Activated CD4-positive, alpha-beta T cell treated with anti-CD3 and anti-CD28 coated beads for 36 hours (primary cell): ENCODE results near the gene CAMKMT. TPM values are rescaled to one million over a fixed set of nuclear protein-coding genes. Genes with fewer than 3 reads are reported as not detected.

ENCODE experiments used
- ATAC-seq: fragments of 200-7000 bp; cut with Tn5 transposase; one replicate; pipeline ENCODE4 v1.10.0; 2021; ENCODE audit warnings: mild to moderate bottlenecking, moderate library complexity
- CTCF ChIA-PET: fragments of 350-600 bp; sonication (Branson Sonifier 250); formaldehyde crosslinking; loops from one replicate; lab custom pipeline; 2021; ENCODE audit warnings: antibody characterized with exemption; lab: Charles Lee
- POLR2A ChIA-PET: fragments of 350-600 bp; sonication (Branson Sonifier 250); formaldehyde crosslinking; loops from one replicate; lab custom pipeline; 2021; ENCODE audit warnings: antibody characterized with exemption, inconsistent platforms; lab: Charles Lee
- DNase-seq: peaks from one replicate; pipeline ENCODE4 v3.0.0-alpha.2; 2020
- H3K27ac Mint-ChIP-seq: one replicate; pipeline ENCODE4 v1.8.0; 2021; ENCODE audit warnings: mixed read lengths
- H3K27me3 Mint-ChIP-seq: one replicate; pipeline ENCODE4 v1.8.0; 2021; ENCODE audit warnings: mixed read lengths
- H3K36me3 Mint-ChIP-seq: one replicate; pipeline ENCODE4 v1.8.0; 2021; ENCODE audit warnings: low read depth, mixed read lengths
- H3K4me1 Mint-ChIP-seq: one replicate; pipeline ENCODE4 v1.8.0; 2021; ENCODE audit warnings: mixed read lengths
- H3K4me3 Mint-ChIP-seq: one replicate; pipeline ENCODE4 v1.8.0; 2021; ENCODE audit warnings: mild to moderate bottlenecking, moderate library complexity, mixed read lengths
- H3K9me3 Mint-ChIP-seq: one replicate; pipeline ENCODE4 v1.8.0; 2021; ENCODE audit warnings: low read depth, mixed read lengths
- intact Hi-C, 2 experiments: fragments of 100-400 bp; cut with DNase I in 1 of 2; cut with micrococcal nuclease in 1 of 2; formaldehyde crosslinking; loops; one replicate each; pipeline versions ENCODE4 v1.14.2 to v1.15.1; 2022 to 2024; cut with DNase I, micrococcal nuclease
- total RNA-seq, 2 experiments: library from RNA; stranded (reverse); gene quantifications; one replicate each; pipeline ENCODE4 v1.2.3, GENCODE V29; 2021

CAMKMT gene
- total RNA-seq, 2 experiments from 2014 or later, result 10.8 to 13.3 TPM

- no peaks in the 10 kb centered on the region for H3K27me3 Mint-ChIP-seq
- POLR2A ChIA-PET, result no interaction called here
- no peak overlapping the region for H3K27ac Mint-ChIP-seq
- H3K9me3 Mint-ChIP-seq, result no peaks in the 10 kb centered on the region
- DNase-seq (no peak), ATAC-seq (no peak)
- CTCF ChIA-PET, result no interaction called here
- no peak overlapping the region for H3K4me3 Mint-ChIP-seq
- intact Hi-C loops, result no loop called here
- no peaks in the 10 kb centered on the region for H3K36me3 Mint-ChIP-seq
- peaks cover 3% of the 10 kb centered on the region for H3K4me1 Mint-ChIP-seq
Observed at GRCh38 chr2:44649381-44649780, 287.6 kb downstream of the CAMKMT start.

GRCh38 chr2:44650796-44651195 lies 289.0 kb downstream of the CAMKMT start:
- CTCF ChIA-PET, result no interaction called here

GRCh38 chr2:44651974-44652373 lies 290.2 kb downstream of the CAMKMT start:
- DNase-seq (no peak), ATAC-seq (no peak)
- no peaks in the 10 kb centered on the region for H3K9me3 Mint-ChIP-seq
- ChIA-PET CTCF (no interaction called here), POLR2A (no interaction called here)
- peaks cover 3% of the 10 kb centered on the region for H3K4me1 Mint-ChIP-seq
- intact Hi-C loops, result no loop called here
- no peak overlapping the region for H3K27ac Mint-ChIP-seq
- no peaks in the 10 kb centered on the region for H3K27me3 Mint-ChIP-seq
- H3K4me3 Mint-ChIP-seq, result no peak overlapping the region
- H3K36me3 Mint-ChIP-seq, result no peaks in the 10 kb centered on the region

More at GRCh38 chr2:44650796-44651195, 289.0 kb downstream of the CAMKMT start:
- ATAC-seq (no peak), DNase-seq (no peak)
- POLR2A ChIA-PET, result no interaction called here
- Mint-ChIP-seq H3K9me3 (no peaks in the 10 kb centered on the region), H3K27me3 (no peaks in the 10 kb centered on the region), H3K36me3 (no peaks in the 10 kb centered on the region), H3K4me1 (peaks cover 3% of the 10 kb centered on the region), H3K4me3 (no peak overlapping the region), H3K27ac (no peak overlapping the region)
- intact Hi-C loops, result no loop called here

GRCh38 chr2:44652701-44653100 lies 291.0 kb downstream of the CAMKMT start:
- POLR2A ChIA-PET, result no interaction called here
- Mint-ChIP-seq H3K27me3 (no peaks in the 10 kb centered on the region), H3K9me3 (no peaks in the 10 kb centered on the region), H3K36me3 (peaks cover under 1% of the 10 kb centered on the region), H3K4me3 (no peak overlapping the region), H3K27ac (no peak overlapping the region), H3K4me1 (peaks cover 3% of the 10 kb centered on the region)
- ATAC-seq (no peak), DNase-seq (no peak)
- CTCF ChIA-PET, result no interaction called here
- intact Hi-C loops, result no loop called here

- Mint-ChIP-seq H3K36me3 (peaks cover 2% of the 10 kb centered on the region), H3K9me3 (no peaks in the 10 kb centered on the region)
Observed at GRCh38 chr2:44655401-44655864, 293.7 kb downstream of the CAMKMT start.

GRCh38 chr2:44656460-44656859 lies 294.7 kb downstream of the CAMKMT start:
- ChIA-PET POLR2A (no interaction called here), CTCF (no interaction called here)
- H3K9me3 Mint-ChIP-seq, result no peaks in the 10 kb centered on the region
- H3K27ac Mint-ChIP-seq, result no peak overlapping the region
- peaks cover 3% of the 10 kb centered on the region for H3K36me3 Mint-ChIP-seq
- H3K27me3 Mint-ChIP-seq, result no peaks in the 10 kb centered on the region
- intact Hi-C loops, result no loop called here
- H3K4me3 Mint-ChIP-seq, result no peak overlapping the region
- peaks cover 3% of the 10 kb centered on the region for H3K4me1 Mint-ChIP-seq
- DNase-seq (no peak), ATAC-seq (no peak)

More at GRCh38 chr2:44655401-44655864, 293.7 kb downstream of the CAMKMT start:
- POLR2A ChIA-PET, result no interaction called here
- no peak overlapping the region for H3K4me3 Mint-ChIP-seq
- H3K27ac Mint-ChIP-seq, result no peak overlapping the region
- no peaks in the 10 kb centered on the region for H3K27me3 Mint-ChIP-seq
- ATAC-seq, result no peak
- intact Hi-C loops, result no loop called here
- no peak for DNase-seq
- H3K4me1 Mint-ChIP-seq, result peaks cover 3% of the 10 kb centered on the region
- CTCF ChIA-PET, result interaction anchor here (0.6 kb wide), 1 partner anchor 27 kb away, joined by 3 read pairs; no protein-coding TSS in a partner anchor

- ChIA-PET CTCF (no interaction called here), POLR2A (no interaction called here)
- Mint-ChIP-seq H3K4me1 (no peaks in the 10 kb centered on the region), H3K27ac (no peak overlapping the region), H3K9me3 (no peaks in the 10 kb centered on the region), H3K27me3 (no peaks in the 10 kb centered on the region), H3K4me3 (no peak overlapping the region), H3K36me3 (peaks cover 2% of the 10 kb centered on the region)
- ATAC-seq, result no peak
- no peak for DNase-seq
- intact Hi-C loops, result no loop called here
Observed at GRCh38 chr2:44663471-44664073, 301.8 kb downstream of the CAMKMT start.

- intact Hi-C loops, result no loop called here
Observed at GRCh38 chr2:44668336-44668735, 306.6 kb downstream of the CAMKMT start.

GRCh38 chr2:44671276-44671675 lies 309.5 kb downstream of the CAMKMT start:
- Mint-ChIP-seq H3K4me1 (peaks cover 8% of the 10 kb centered on the region), H3K27ac (no peak overlapping the region), H3K36me3 (no peaks in the 10 kb centered on the region), H3K27me3 (no peaks in the 10 kb centered on the region), H3K4me3 (no peak overlapping the region), H3K9me3 (no peaks in the 10 kb centered on the region)
- DNase-seq (no peak), ATAC-seq (no peak)
- ChIA-PET CTCF (interaction anchor here (0.6 kb wide), 1 partner anchor 313 kb away, joined by 3 read pairs; no protein-coding TSS in a partner anchor), POLR2A (no interaction called here)
- intact Hi-C loops, result no loop called here

More at GRCh38 chr2:44668336-44668735, 306.6 kb downstream of the CAMKMT start:
- CTCF ChIA-PET, result interaction anchor here (0.7 to 2.1 kb wide), 4 partner anchors 189 to 708 kb away, joined by 3 to 5 read pairs (median 4); no protein-coding TSS in a partner anchor
- DNase-seq (no peak), ATAC-seq (no peak)
- no peaks in the 10 kb centered on the region for H3K36me3 Mint-ChIP-seq
- no peak overlapping the region for H3K4me3 Mint-ChIP-seq
- no peaks in the 10 kb centered on the region for H3K27me3 Mint-ChIP-seq
- POLR2A ChIA-PET, result no interaction called here
- no peak overlapping the region for H3K27ac Mint-ChIP-seq
- no peaks in the 10 kb centered on the region for H3K9me3 Mint-ChIP-seq
- no peaks in the 10 kb centered on the region for H3K4me1 Mint-ChIP-seq

- no peak overlapping the region for H3K27ac Mint-ChIP-seq
- CTCF ChIA-PET, result no interaction called here
Observed at GRCh38 chr2:44671916-44672315, 310.2 kb downstream of the CAMKMT start.

GRCh38 chr2:44672431-44672830 lies 310.7 kb downstream of the CAMKMT start:
- POLR2A ChIA-PET, result no interaction called here
- CTCF ChIA-PET, result interaction anchor here (0.8 kb wide), 2 partner anchors 46 to 193 kb away, joined by 3 read pairs; no protein-coding TSS in a partner anchor

More at GRCh38 chr2:44671916-44672315, 310.2 kb downstream of the CAMKMT start:
- ATAC-seq (no peak), DNase-seq (no peak)
- POLR2A ChIA-PET, result no interaction called here
- H3K27me3 Mint-ChIP-seq, result no peaks in the 10 kb centered on the region
- peaks cover 8% of the 10 kb centered on the region for H3K4me1 Mint-ChIP-seq
- intact Hi-C loops, result no loop called here
- H3K9me3 Mint-ChIP-seq, result no peaks in the 10 kb centered on the region
- H3K36me3 Mint-ChIP-seq, result no peaks in the 10 kb centered on the region
- H3K4me3 Mint-ChIP-seq, result no peak overlapping the region

More at GRCh38 chr2:44672431-44672830, 310.7 kb downstream of the CAMKMT start:
- DNase-seq, result no peak
- no peak overlapping the region for H3K27ac Mint-ChIP-seq
- H3K9me3 Mint-ChIP-seq, result no peaks in the 10 kb centered on the region
- peaks cover 8% of the 10 kb centered on the region for H3K4me1 Mint-ChIP-seq
- H3K36me3 Mint-ChIP-seq, result no peaks in the 10 kb centered on the region
- no peak for ATAC-seq
- no peak overlapping the region for H3K4me3 Mint-ChIP-seq
- intact Hi-C loops, result no loop called here
- H3K27me3 Mint-ChIP-seq, result no peaks in the 10 kb centered on the region
